Esophagus squamous epithelium (tissue), 4 donors: ENCODE measurements around the gene C1QTNF1.

Experiments used
- CTCF ChIP-seq, 6 experiments: fragments of 450-650 bp in 4 of 6; fragments of 200-600 bp in 2 of 6; sonication (generic) in 2 of 6; IDR thresholded peaks; one replicate each; pipeline ENCODE4 v1.5.1; 2016 to 2019; ENCODE audit warnings: antibody characterized with exemption in 6 of 6, mild to moderate bottlenecking in 4 of 6, moderate library complexity in 4 of 6
- POLR2A ChIP-seq, 4 donors: fragments of 450-650 bp; IDR thresholded peaks; one replicate each; pipeline ENCODE4 v1.6.1; 2017; ENCODE audit warnings: antibody characterized with exemption in 4 of 4, mild to moderate bottlenecking in 4 of 4, moderate library complexity in 3 of 4

GRCh38 chr17:79008666-79009387, 15.1 kb upstream of the C1QTNF1 start:
- no peak for TF ChIP-seq POLR2A (IDR thresholded peaks at IDR 0.05)
- TF ChIP-seq CTCF (IDR thresholded peaks at IDR 0.05) = no peak
